Spleen (tissue), 7 donors: ENCODE results near the gene PEX5.

Source experiments
- CTCF ChIP-seq, 11 experiments: fragments of 200-600 bp in 7 of 11; fragments of 450-650 bp in 4 of 11; sonication (generic) in 4 of 11; IDR thresholded peaks in 8 of 11; conservative IDR thresholded peaks in 3 of 11; 1 replicate in 7 of 11; 2 replicates in 4 of 11; pipeline versions ENCODE4 v1.4.0 to v1.8.0; 2016 to 2021; ENCODE audit warnings: antibody characterized with exemption in 11 of 11, inconsistent platforms in 4 of 11, mild to moderate bottlenecking in 1 of 11
- POLR2A ChIP-seq, 3 donors: fragments of 450-650 bp; IDR thresholded peaks; one replicate each; pipeline ENCODE4 v1.5.1; 2017; ENCODE audit warnings: antibody characterized with exemption in 3 of 3, mild to moderate bottlenecking in 1 of 3
- POLR2AphosphoS5 ChIP-seq, 3 donors: sonication (generic); formaldehyde crosslinking; IDR thresholded peaks; one replicate each; pipeline ENCODE4 v1.5.1; 2017; ENCODE audit warnings: antibody characterized with exemption in 3 of 3
- donor health status: DM: no; HTN: no; CAD: no; lungs with moderate emphysema.
- donor health status: DM: no; HTN: no; CAD: no.
- donor health status: DM: no; HTN: no; CAD: no.

GRCh38 chr12:7157391-7157790, 32.1 kb upstream of the PEX5 start:
- TF ChIP-seq CTCF (IDR thresholded peaks at IDR 0.05 in 8 of 11, conservative IDR thresholded peaks at IDR 0.05 in 3 of 11) (no peak), POLR2A (IDR thresholded peaks at IDR 0.05) (no peak), POLR2AphosphoS5 (IDR thresholded peaks at IDR 0.05) (no peak)
